GM12878 (cell line): Measurements from ENCODE around the gene DENND1A. TPM values are rescaled to one million over a fixed set of nuclear protein-coding genes. Genes with fewer than 3 reads are reported as not detected.

Experiments
- ATAC-seq: fragments of 200-7000 bp; cut with Tn5 transposase; 3 replicates; pipeline ENCODE4 v1.9.1; 2020; ENCODE audit warnings: mild to moderate bottlenecking, moderate library complexity
- BruUV-seq: library from RNA; stranded (reverse); fragments of 400-500 nt; replicated peaks from 2 replicates; lab custom pipeline; 2021; lab: Mats Ljungman, UMichigan
- CTCF ChIA-PET: fragments of 300-600 bp; sonication (Branson Sonifier 250); formaldehyde crosslinking; extraction: SDS; loops from one replicate; lab custom pipeline; 2021; ENCODE audit warnings: inconsistent platforms; lab: Yijun Ruan, JAX
- POLR2A ChIA-PET: fragments of 350-600 bp; formaldehyde crosslinking; extraction: SDS; loops from one replicate; lab custom pipeline; 2021; ENCODE audit warnings: inconsistent platforms; lab: Charles Lee
- RAD21 ChIA-PET: fragments of 300-600 bp; sonication (Branson Sonifier 250); formaldehyde crosslinking; loops from one replicate; lab custom pipeline; 2023; ENCODE audit warnings: antibody characterized with exemption; ENCODE audit not compliant: unreplicated experiment; lab: Charles Lee
- SMC1A ChIA-PET: fragments of 300-600 bp; sonication (Branson Sonifier 250); formaldehyde crosslinking; loops from one replicate; lab custom pipeline; 2023; ENCODE audit not compliant: unreplicated experiment, uncharacterized antibody; lab: Charles Lee
- DNase-seq: peaks from one replicate; pipeline ENCODE4 v3.0.0-alpha.2; 2011; ENCODE audit warnings: low read depth, low spot score
- FAIRE-seq: peaks from 3 replicates; lab custom pipeline; 2011; peaks lifted over from hg19 to GRCh38; lab: Jason Lieb, UNC
- H2AFZ ChIP-seq: 2 replicates; pipeline ENCODE4 v1.6.0; 2011; ENCODE audit warnings: low read depth, low read length, control low read depth; ENCODE audit not compliant: control insufficient read depth
- H3K27ac ChIP-seq: 2 replicates; pipeline ENCODE4 v1.5.1; 2011; ENCODE audit warnings: control low read depth; ENCODE audit not compliant: control insufficient read depth, insufficient read depth
- H3K27me3 ChIP-seq, 2 experiments: replicated peaks in 1 of 2; 2 replicates each; pipeline versions ENCODE4 v1.6.0 to v1.6.1; 2011; ENCODE audit warnings: low read length in 1 of 2; ENCODE audit not compliant: control insufficient read depth in 2 of 2, insufficient read depth in 2 of 2
- H3K36me3 ChIP-seq, 2 experiments: 2 replicates each; pipeline ENCODE4 v1.5.1; 2011; ENCODE audit warnings: low read length in 1 of 2; ENCODE audit not compliant: control insufficient read depth in 2 of 2, insufficient read depth in 2 of 2
- H3K4me1 ChIP-seq: 2 replicates; pipeline ENCODE4 v1.6.1; 2011; ENCODE audit warnings: mild to moderate bottlenecking, low read length, moderate library complexity, mixed read lengths; ENCODE audit not compliant: control insufficient read depth, insufficient read depth
- H3K4me2 ChIP-seq: 2 replicates; pipeline ENCODE4 v1.6.0; 2011; ENCODE audit warnings: control low read depth; ENCODE audit not compliant: control insufficient read depth, insufficient read depth
- H3K4me3 ChIP-seq: fragments of 200-600 bp; sonication (generic); 2 replicates; pipeline ENCODE4 v1.5.1; 2016
- H3K79me2 ChIP-seq: 2 replicates; pipeline ENCODE4 v1.6.0; 2011; ENCODE audit warnings: low read length; ENCODE audit not compliant: control insufficient read depth, insufficient read depth
- H3K9ac ChIP-seq: 2 replicates; pipeline ENCODE4 v1.8.0; 2011; ENCODE audit warnings: low read length, control low read depth, mixed read lengths; ENCODE audit not compliant: control insufficient read depth, insufficient read depth
- H3K9me3 ChIP-seq: replicated peaks from 3 replicates; pipeline ENCODE4 v1.5.1; 2011; ENCODE audit warnings: mild to moderate bottlenecking, low read length; ENCODE audit not compliant: control insufficient read depth, insufficient read depth
- H4K20me1 ChIP-seq: 2 replicates; pipeline ENCODE4 v1.6.0; 2011; ENCODE audit not compliant: control insufficient read depth, insufficient read depth
- ASH2L ChIP-seq: fragments of 300-600, 200-600 bp; sonication (generic); IDR thresholded peaks from 2 replicates; pipeline ENCODE4 v1.6.1; 2017; ENCODE audit warnings: low read depth, mild to moderate bottlenecking, borderline replicate concordance
- CBFB ChIP-seq: IDR thresholded peaks from 2 replicates; pipeline ENCODE4 v1.6.1; 2016; ENCODE audit warnings: antibody characterized with exemption, low read depth
- GABPA ChIP-seq: IDR thresholded peaks from 2 replicates; pipeline ENCODE4 v1.6.1; 2014; ENCODE audit warnings: antibody characterized with exemption, low read depth, mild to moderate bottlenecking, inconsistent platforms
- NR2C2 ChIP-seq: IDR thresholded peaks from 2 replicates; pipeline ENCODE4 v1.6.1; 2011; ENCODE audit warnings: borderline replicate concordance, low read depth; ENCODE audit not compliant: control insufficient read depth, insufficient read length
- RELB ChIP-seq: fragments of 450-650 bp; IDR thresholded peaks from 2 replicates; pipeline ENCODE4 v1.6.1; 2017; ENCODE audit warnings: low read depth, mild to moderate bottlenecking, moderate library complexity
- SIX5 ChIP-seq: IDR thresholded peaks from 2 replicates; pipeline ENCODE4 v1.6.1; 2011; ENCODE audit warnings: mild to moderate bottlenecking, low read depth, low read length, moderate library complexity; ENCODE audit not compliant: severe bottlenecking
- STAT1 ChIP-seq: fragments of 450-650 bp; conservative IDR thresholded peaks from 2 replicates; pipeline ENCODE4 v1.6.1; 2014; ENCODE audit warnings: antibody characterized with exemption, mild to moderate bottlenecking
- STAT3 ChIP-seq: IDR thresholded peaks from 2 replicates; pipeline ENCODE4 v1.6.1; 2011; ENCODE audit warnings: low read depth, low read length, improper control_type of control experiment
- SUZ12 ChIP-seq: fragments of 200-600 bp; sonication (generic); IDR thresholded peaks from one replicate; pipeline ENCODE4 v1.6.1; 2018; ENCODE audit warnings: antibody characterized with exemption, mild to moderate bottlenecking; ENCODE audit not compliant: unreplicated experiment
- WGBS: methylation state at CpG from one replicate; pipeline ENCODE4 v1.1.6; 2016; ENCODE audit warnings: low lambda C conversion rate; ENCODE audit not compliant: insufficient replicate concordance, insufficient coverage; ENCODE audit errors: missing lambda C conversion rate; 5-methylcytosine and 5-hydroxymethylcytosine counted together
- in situ Hi-C: fragments of 300-500 bp; cut with MboI; formaldehyde crosslinking; loops from 9 replicates; pipeline ENCODE4 v1.14.3; 2018; ENCODE audit warnings: mixed read lengths
- intact Hi-C: fragments of 100-400 bp; cut with micrococcal nuclease; formaldehyde crosslinking; loops from one replicate; pipeline ENCODE4 v1.14.2; 2022; ENCODE audit not compliant: unreplicated experiment
- polyA plus RNA-seq, 11 experiments: library from polyadenylated mRNA; depleted of rRNA in 4 of 11; unstranded in 6 of 11; stranded (reverse) in 5 of 11; fragments of >200 nt; fragmentation: Nextera tagmentation in 4 of 11; fragmentation: Illumina TruSeq in 1 of 11; extraction: Ambion mirVana in 4 of 11; extraction: Trizol in 1 of 11; gene quantifications; 1 replicate in 1 of 11; 2 replicates in 10 of 11; pipeline versions ENCODE4 v1.2.1 to v1.2.3, GENCODE V29; 2011 to 2016; ENCODE audit warnings: inconsistent platforms in 2 of 11, missing spikeins in 2 of 11, low read depth in 1 of 11
- total RNA-seq, 4 experiments: library from RNA; depleted of rRNA in 3 of 4; stranded (reverse); fragments of >200 nt in 3 of 4; fragmentation: Illumina TruSeq in 1 of 4; extraction: Trizol in 1 of 4; gene quantifications; 2 replicates each; pipeline versions ENCODE4 v1.2.1 to v1.2.3, GENCODE V29; 2013 to 2021

Gene DENND1A
- total and polyA plus RNA-seq, 10 of the 15 experiments (the other 5 are each of a cell fraction or from before 2014, with no cell fraction given) = 14.1 to 48.6 (median 35.2) TPM

- BruUV-seq = no TSS peak
- Histone ChIP-seq H3K9ac (no peak overlapping the region), H3K27me3 (no peaks in the 10 kb centered on the region), H3K4me3 (no peak overlapping the region), H3K9me3 (no peaks in the 10 kb centered on the region), H4K20me1 (no peaks in the 10 kb centered on the region), H3K27ac (no peak overlapping the region), H3K36me3 (peaks cover 0 to 1% of the 10 kb centered on the region in 2 experiments; a peak in 1 of 4 replicates), H2AFZ (no peak overlapping the region), H3K4me1 (peaks cover 3% of the 10 kb centered on the region), H3K4me2 (no peak overlapping the region), H3K79me2 (no peaks in the 10 kb centered on the region; the same call in 1 of the 2 replicates)
- ChIA-PET SMC1A (interaction anchor here (0.8 to 2.3 kb wide), 3 partner anchors 13 to 162 kb away, joined by 3 to 8 read pairs (median 4); no protein-coding TSS in a partner anchor), CTCF (interaction anchor here (1.6 to 2.2 kb wide), 2 partner anchors 16 to 39 kb away, joined by 3 to 5 read pairs; no protein-coding TSS in a partner anchor), POLR2A (no interaction called here), RAD21 (no interaction called here)
- in situ Hi-C loops (no loop called here), intact Hi-C loops (no loop called here)
- ATAC-seq = no peak
- no peak for FAIRE-seq
- DNase-seq = no peak
- 97% methylated on average over 8 of the region's 8 CpGs for WGBS
- TF ChIP-seq GABPA = no peak
- TF ChIP-seq SIX5 = no peak
- TF ChIP-seq STAT1 = no peak
- TF ChIP-seq ASH2L = no peak
- TF ChIP-seq SUZ12 = no peak
- no peak for TF ChIP-seq STAT3
- no peak for TF ChIP-seq RELB
- no peak for TF ChIP-seq CBFB
- TF ChIP-seq NR2C2 = no peak
Observed at GRCh38 chr9:123778232-123778902, 151.6 kb downstream of the DENND1A start.
